ENCODE results near the gene PXYLP1. TPM values are rescaled to one million over a fixed set of nuclear protein-coding genes. Genes with fewer than 3 reads are reported as not detected.

Gene PXYLP1
- total and polyA plus RNA-seq, 2 donors (not counting 1 experiment from before 2014, with no cell fraction given), result 1.4 to 4.5 TPM

DNA sequence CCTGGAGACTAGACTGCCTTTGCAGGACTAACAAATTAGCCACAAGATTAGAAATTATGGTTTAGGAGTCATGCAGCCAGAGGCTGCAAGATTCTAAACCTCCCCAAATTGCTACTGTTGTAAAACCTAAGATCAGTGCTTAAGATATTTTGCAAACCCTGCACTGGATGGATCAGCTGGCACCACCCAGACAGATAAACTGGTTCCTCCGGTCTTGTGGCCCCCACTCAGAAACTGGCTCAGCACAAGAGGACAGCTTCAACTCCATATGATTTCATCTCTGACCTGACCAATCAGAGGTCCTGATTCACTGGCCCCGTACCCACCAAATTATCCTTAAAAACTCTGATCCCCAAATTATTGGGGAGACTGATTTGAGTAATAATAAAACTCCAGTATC, 19.5 kb upstream of the PXYLP1 start:
- DNase-seq, result no peak
- no peak overlapping the region for H3K9ac ChIP-seq (ENCODE audit: low read length)
- no peaks in the 10 kb centered on the region for H3K4me1 ChIP-seq (ENCODE audit: control insufficient read depth in 2 of 2, insufficient read depth in 2 of 2, low read length in 2 of 2)
- no peaks in the 10 kb centered on the region for H4K20me1 ChIP-seq (ENCODE audit: control insufficient read depth, insufficient read depth, low read length, poor library complexity, severe bottlenecking)
- ChIA-PET CTCF (no interaction called here), POLR2A (no interaction called here)
- Mint-ChIP-seq H3K27ac (no peak overlapping the region), H3K9me3 (ENCODE audit: insufficient read depth) (no peaks in the 10 kb centered on the region), H3K4me1 (no peaks in the 10 kb centered on the region), H3K4me3 (no peak overlapping the region), H3K27me3 (peaks cover 7% of the 10 kb centered on the region)
- H3K9me3 ChIP-seq (ENCODE audit: control extremely low read depth in 1 of 3, control insufficient read depth in 2 of 3, insufficient read depth in 1 of 3, low read length in 2 of 3), result no peaks in the 10 kb centered on the region
- intact Hi-C loops (cut with micrococcal nuclease), result no loop called here
- no peak overlapping the region for H3K27ac ChIP-seq (ENCODE audit: low read length in 2 of 2)
- no peak for TF ChIP-seq EZH2 (IDR thresholded peaks at IDR 0.05; ENCODE audit: borderline replicate concordance, insufficient read depth, low read depth, low read length, poor library complexity, severe bottlenecking)
- TF ChIP-seq, protein P1, sequence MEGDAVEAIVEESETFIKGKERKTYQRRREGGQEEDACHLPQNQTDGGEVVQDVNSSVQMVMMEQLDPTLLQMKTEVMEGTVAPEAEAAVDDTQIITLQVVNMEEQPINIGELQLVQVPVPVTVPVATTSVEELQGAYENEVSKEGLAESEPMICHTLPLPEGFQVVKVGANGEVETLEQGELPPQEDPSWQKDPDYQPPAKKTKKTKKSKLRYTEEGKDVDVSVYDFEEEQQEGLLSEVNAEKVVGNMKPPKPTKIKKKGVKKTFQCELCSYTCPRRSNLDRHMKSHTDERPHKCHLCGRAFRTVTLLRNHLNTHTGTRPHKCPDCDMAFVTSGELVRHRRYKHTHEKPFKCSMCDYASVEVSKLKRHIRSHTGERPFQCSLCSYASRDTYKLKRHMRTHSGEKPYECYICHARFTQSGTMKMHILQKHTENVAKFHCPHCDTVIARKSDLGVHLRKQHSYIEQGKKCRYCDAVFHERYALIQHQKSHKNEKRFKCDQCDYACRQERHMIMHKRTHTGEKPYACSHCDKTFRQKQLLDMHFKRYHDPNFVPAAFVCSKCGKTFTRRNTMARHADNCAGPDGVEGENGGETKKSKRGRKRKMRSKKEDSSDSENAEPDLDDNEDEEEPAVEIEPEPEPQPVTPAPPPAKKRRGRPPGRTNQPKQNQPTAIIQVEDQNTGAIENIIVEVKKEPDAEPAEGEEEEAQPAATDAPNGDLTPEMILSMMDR (IDR thresholded peaks at IDR 0.05), result no peak
- no peak overlapping the region for H3K4me3 ChIP-seq (ENCODE audit: control extremely low read depth in 1 of 5, extremely low read depth in 1 of 5, insufficient read depth in 1 of 5, low read depth in 2 of 5, low read length in 4 of 5)
- no CpG with 5 or more reads among the region's 2 CpGs for WGBS (ENCODE audit: insufficient coverage)
- H3K4me2 ChIP-seq (replicated peaks; ENCODE audit: low read depth, low read length, poor library complexity, severe bottlenecking), result no peak overlapping the region
- H2AFZ ChIP-seq (ENCODE audit: insufficient read depth, low read depth, low read length, poor library complexity, severe bottlenecking), result no peak overlapping the region
- H3K36me3 ChIP-seq (replicated peaks in 1 of 2; ENCODE audit: control extremely low read depth in 1 of 2, control insufficient read depth in 1 of 2, extremely low read depth in 1 of 2, insufficient read depth in 2 of 2, low read length in 1 of 2), result no peaks in the 10 kb centered on the region
- no peaks in the 10 kb centered on the region for H3K79me2 ChIP-seq (ENCODE audit: control insufficient read depth, insufficient read depth, low read length)
- ATAC-seq (ENCODE audit: low read depth), result no peak
- peaks cover 0 to 5% (median 2%) of the 10 kb centered on the region in 4 experiments for H3K27me3 ChIP-seq (replicated peaks in 1 of 4; ENCODE audit: control extremely low read depth in 1 of 4, control insufficient read depth in 3 of 4, insufficient read depth in 4 of 4, low read length in 3 of 4)

DNA sequence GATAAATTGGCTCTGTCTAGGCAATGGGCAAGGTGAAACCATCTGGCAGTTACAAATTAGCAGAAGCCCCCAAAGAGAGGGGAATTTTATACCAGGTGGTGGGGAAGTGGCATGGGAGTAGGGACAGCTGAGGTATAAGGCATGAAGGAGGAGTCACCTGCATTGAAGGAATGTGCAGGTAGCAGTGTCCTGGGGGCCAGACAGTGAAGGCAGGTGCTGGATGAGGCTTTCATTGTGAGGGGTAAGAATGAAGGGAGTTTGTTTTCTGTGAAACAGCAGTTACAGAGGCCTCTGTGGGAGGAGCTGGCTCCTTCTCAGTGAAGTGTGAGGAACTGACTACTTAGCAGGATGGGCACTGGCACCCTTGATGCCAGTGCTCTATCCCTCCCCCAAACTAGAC, 19.1 kb upstream of the PXYLP1 start:
- TF ChIP-seq EZH2 (IDR thresholded peaks at IDR 0.05; ENCODE audit: borderline replicate concordance, insufficient read depth, low read depth, low read length, poor library complexity, severe bottlenecking), result no peak
- TF ChIP-seq, protein P1 (IDR thresholded peaks at IDR 0.05), result no peak
- peaks cover 9% of the 10 kb centered on the region for H3K27me3 Mint-ChIP-seq
- H3K4me3 Mint-ChIP-seq, result no peak overlapping the region
- Histone ChIP-seq H3K4me2 (replicated peaks; ENCODE audit: low read depth, low read length, poor library complexity, severe bottlenecking) (no peak overlapping the region), H2AFZ (ENCODE audit: insufficient read depth, low read depth, low read length, poor library complexity, severe bottlenecking) (no peak overlapping the region), H3K4me1 (ENCODE audit: control insufficient read depth in 2 of 2, insufficient read depth in 2 of 2, low read length in 2 of 2) (no peaks in the 10 kb centered on the region), H3K79me2 (ENCODE audit: control insufficient read depth, insufficient read depth, low read length) (no peaks in the 10 kb centered on the region), H3K4me3 (ENCODE audit: control extremely low read depth in 1 of 5, extremely low read depth in 1 of 5, insufficient read depth in 1 of 5, low read depth in 2 of 5, low read length in 4 of 5) (no peak overlapping the region), H4K20me1 (ENCODE audit: control insufficient read depth, insufficient read depth, low read length, poor library complexity, severe bottlenecking) (no peaks in the 10 kb centered on the region), H3K36me3 (replicated peaks in 1 of 2; ENCODE audit: control extremely low read depth in 1 of 2, control insufficient read depth in 1 of 2, extremely low read depth in 1 of 2, insufficient read depth in 2 of 2, low read length in 1 of 2) (no peaks in the 10 kb centered on the region), H3K27me3 (replicated peaks in 1 of 4; ENCODE audit: control extremely low read depth in 1 of 4, control insufficient read depth in 3 of 4, insufficient read depth in 4 of 4, low read length in 3 of 4) (peaks cover 0 to 5% (median 2%) of the 10 kb centered on the region in 4 experiments), H3K9ac (ENCODE audit: low read length) (no peak overlapping the region), H3K27ac (ENCODE audit: low read length in 2 of 2) (no peak overlapping the region), H3K9me3 (ENCODE audit: control extremely low read depth in 1 of 3, control insufficient read depth in 2 of 3, insufficient read depth in 1 of 3, low read length in 2 of 3) (no peaks in the 10 kb centered on the region)
- H3K9me3 Mint-ChIP-seq (ENCODE audit: insufficient read depth), result no peaks in the 10 kb centered on the region
- no peaks in the 10 kb centered on the region for H3K4me1 Mint-ChIP-seq
- ATAC-seq (ENCODE audit: low read depth), result no peak
- intact Hi-C loops (cut with micrococcal nuclease), result no loop called here
- no peak for DNase-seq
- ChIA-PET CTCF (no interaction called here), POLR2A (no interaction called here)
- no peak overlapping the region for H3K27ac Mint-ChIP-seq

All from B cell (primary cell).